Measurements from ENCODE around the gene LHX5.

Gene LHX5

GRCh38 chr12:113453330-113453729 is 18.3 kb downstream of the LHX5 start:
- no peaks in the 10 kb centered on the region for H3K27me3 ChIP-seq (ENCODE audit: insufficient read depth, low read depth, severe bottlenecking)

DNA sequence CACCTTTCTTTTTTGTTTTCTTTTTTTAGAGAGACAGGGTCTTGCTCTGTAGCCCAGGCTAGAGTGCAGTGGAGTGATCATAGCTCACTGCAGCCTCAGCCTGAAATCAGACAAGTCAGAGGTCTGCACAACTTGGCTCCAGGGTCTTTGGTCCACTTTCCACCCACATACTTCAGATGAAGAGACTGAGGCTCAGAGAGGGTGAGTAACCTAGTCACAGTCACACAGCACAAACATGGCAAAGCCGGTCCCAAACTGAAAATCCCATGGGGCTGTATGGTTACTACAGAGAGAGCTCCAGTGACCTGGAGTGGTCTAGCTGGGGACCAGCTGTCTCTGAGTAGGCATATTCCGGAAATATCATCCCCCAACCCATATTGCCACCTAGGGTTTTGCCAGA is 19.2 kb downstream of the LHX5 start:
- Histone ChIP-seq H3K9me3 (ENCODE audit: severe bottlenecking) (no peaks in the 10 kb centered on the region), H3K27me3 (ENCODE audit: insufficient read depth, low read depth, severe bottlenecking) (no peaks in the 10 kb centered on the region), H3K36me3 (no peaks in the 10 kb centered on the region), H3K4me3 (ENCODE audit: low read depth, low read length) (no peak overlapping the region), H3K27ac (no peak overlapping the region)
- TF ChIP-seq CTCF (IDR thresholded peaks at IDR 0.05; ENCODE audit: low read depth, low read length): no peak
- no peak for DNase-seq

More at GRCh38 chr12:113453330-113453729, 18.3 kb downstream of the LHX5 start:
- no peak for DNase-seq
- Histone ChIP-seq H3K9me3 (ENCODE audit: severe bottlenecking) (no peaks in the 10 kb centered on the region), H3K4me3 (ENCODE audit: low read depth, low read length) (no peak overlapping the region), H3K27ac (no peak overlapping the region), H3K36me3 (no peaks in the 10 kb centered on the region)
- no peak for TF ChIP-seq CTCF (IDR thresholded peaks at IDR 0.05; ENCODE audit: low read depth, low read length)

GRCh38 chr12:113449839-113450238 is 21.8 kb downstream of the LHX5 start:
- no peak for TF ChIP-seq CTCF (IDR thresholded peaks at IDR 0.05; ENCODE audit: low read depth, low read length)
- no peak overlapping the region for H3K27ac ChIP-seq

GRCh38 chr12:113449299-113449698 is 22.4 kb downstream of the LHX5 start:
- H3K9me3 ChIP-seq (ENCODE audit: severe bottlenecking): no peaks in the 10 kb centered on the region
- no peak overlapping the region for H3K27ac ChIP-seq
- H3K4me3 ChIP-seq (ENCODE audit: low read depth, low read length): no peak overlapping the region
- no peak for TF ChIP-seq CTCF (IDR thresholded peaks at IDR 0.05; ENCODE audit: low read depth, low read length)
- no peaks in the 10 kb centered on the region for H3K27me3 ChIP-seq (ENCODE audit: insufficient read depth, low read depth, severe bottlenecking)
- no peak for DNase-seq
- no peaks in the 10 kb centered on the region for H3K36me3 ChIP-seq

More at GRCh38 chr12:113449839-113450238, 21.8 kb downstream of the LHX5 start:
- no peaks in the 10 kb centered on the region for H3K9me3 ChIP-seq (ENCODE audit: severe bottlenecking)
- no peaks in the 10 kb centered on the region for H3K27me3 ChIP-seq (ENCODE audit: insufficient read depth, low read depth, severe bottlenecking)
- H3K36me3 ChIP-seq: no peaks in the 10 kb centered on the region
- H3K4me3 ChIP-seq (ENCODE audit: low read depth, low read length): no peak overlapping the region
- DNase-seq: no peak

- no peak for TF ChIP-seq CTCF (IDR thresholded peaks at IDR 0.05; ENCODE audit: low read depth, low read length)
- no peaks in the 10 kb centered on the region for H3K9me3 ChIP-seq (ENCODE audit: severe bottlenecking)
- no peaks in the 10 kb centered on the region for H3K36me3 ChIP-seq
- no peak overlapping the region for H3K27ac ChIP-seq
- H3K4me3 ChIP-seq (ENCODE audit: low read depth, low read length): no peak overlapping the region
- H3K27me3 ChIP-seq (ENCODE audit: insufficient read depth, low read depth, severe bottlenecking): no peaks in the 10 kb centered on the region
- DNase-seq: no peak
These were observed 22.8 kb downstream of the LHX5 start for GRCh38 chr12:113448873-113449272.

GRCh38 chr12:113445544-113446171 is 26.0 kb downstream of the LHX5 start:
- Histone ChIP-seq H3K4me3 (ENCODE audit: low read depth, low read length) (no peak overlapping the region), H3K9me3 (ENCODE audit: severe bottlenecking) (no peaks in the 10 kb centered on the region), H3K36me3 (no peaks in the 10 kb centered on the region), H3K27me3 (ENCODE audit: insufficient read depth, low read depth, severe bottlenecking) (no peaks in the 10 kb centered on the region), H3K27ac (no peak overlapping the region)
- TF ChIP-seq CTCF (IDR thresholded peaks at IDR 0.05; ENCODE audit: low read depth, low read length): no peak
- no peak for DNase-seq

Data from WERI-Rb-1 (cell line).